K562 (cell line): ENCODE data around the gene DOK3. TPM values are rescaled to one million over a fixed set of nuclear protein-coding genes. Genes with fewer than 3 reads are reported as not detected.

Source experiments
- CREB1 ChIP-seq, 2 experiments: sonication (generic) in 1 of 2; formaldehyde crosslinking in 1 of 2; IDR thresholded peaks; 2 replicates each; pipeline versions ENCODE4 v1.6.1 to v1.8.0; 2012 to 2022; ENCODE audit warnings: inconsistent platforms in 1 of 2, mild to moderate bottlenecking in 1 of 2, missing genetic modification reagents in 1 of 2, moderate library complexity in 1 of 2
- ELF1 ChIP-seq: fragments of 200-800 bp; sonication (Bioruptor generic); IDR thresholded peaks from 2 replicates; pipeline ENCODE4 v1.6.1; 2016; ENCODE audit warnings: missing genetic modification characterization, missing compliant biosample characterization
- EZH2 ChIP-seq: IDR thresholded peaks from 2 replicates; pipeline ENCODE4 v1.6.1; 2012; ENCODE audit warnings: low read depth, mild to moderate bottlenecking, inconsistent platforms, low read length, borderline replicate concordance
- FOXM1 ChIP-seq, 2 experiments: fragments of 450-650 bp in 1 of 2; sonication (generic) in 1 of 2; formaldehyde crosslinking in 1 of 2; IDR thresholded peaks; 2 replicates each; pipeline versions ENCODE4 v1.6.1 to v1.9.0; 2017 to 2022; ENCODE audit warnings: low read depth in 2 of 2, mild to moderate bottlenecking in 2 of 2, missing genetic modification reagents in 1 of 2, moderate library complexity in 1 of 2
- MED1 ChIP-seq: sonication (generic); formaldehyde crosslinking; IDR thresholded peaks from 2 replicates; pipeline ENCODE4 v1.8.1; 2023; ENCODE audit warnings: missing genetic modification reagents, borderline replicate concordance
- NFRKB ChIP-seq: fragments of 450-650 bp; IDR thresholded peaks from 2 replicates; pipeline ENCODE4 v1.6.1; 2016; ENCODE audit warnings: low read depth
- NFXL1 ChIP-seq: fragments of 450-650 bp; formaldehyde crosslinking; IDR thresholded peaks from 2 replicates; pipeline ENCODE4 v1.4.0; 2021; ENCODE audit warnings: mild to moderate bottlenecking
- NR3C1 ChIP-seq: sonication (generic); formaldehyde crosslinking; IDR thresholded peaks from 2 replicates; pipeline ENCODE4 v1.8.1; 2022; ENCODE audit warnings: missing genetic modification reagents
- RFX1 ChIP-seq: fragments of 450-650 bp; IDR thresholded peaks from 2 replicates; pipeline ENCODE4 v1.6.1; 2016; ENCODE audit warnings: mild to moderate bottlenecking, moderate library complexity
- SREBF1 ChIP-seq: fragments of 150-350 bp; IDR thresholded peaks from 2 replicates; pipeline ENCODE4 v1.6.1; 2014; ENCODE audit warnings: antibody characterized with exemption, low read depth, low read length, borderline replicate concordance
- SRSF9 ChIP-seq: fragments of 200-400 bp; formaldehyde crosslinking; IDR thresholded peaks from 2 replicates; pipeline ENCODE4 v1.6.1; 2017; ENCODE audit warnings: low read depth, low read length, borderline replicate concordance
- THRAP3 ChIP-seq: fragments of 450-650 bp; IDR thresholded peaks from 2 replicates; pipeline ENCODE4 v1.6.1; 2016; ENCODE audit warnings: mild to moderate bottlenecking, inconsistent platforms, borderline replicate concordance
- ZBTB17 ChIP-seq: fragments of 450-650 bp; formaldehyde crosslinking; IDR thresholded peaks from 2 replicates; pipeline ENCODE4 v1.4.0; 2020; ENCODE audit warnings: mild to moderate bottlenecking
- ZFP30 ChIP-seq: fragments of 250-450 bp; sonication (Bioruptor Pico); IDR thresholded peaks from 2 replicates; pipeline ENCODE4 v1.8.0; 2022; ENCODE audit warnings: moderate library complexity, mild to moderate bottlenecking, inconsistent platforms, borderline replicate concordance
- ZFPM2 ChIP-seq: fragments of 250-450 bp; sonication (Bioruptor Pico); IDR thresholded peaks from 2 replicates; pipeline ENCODE4 v1.5.1; 2022; ENCODE audit warnings: mild to moderate bottlenecking
- ZNF668 ChIP-seq: fragments of 250-450 bp; sonication (Bioruptor Pico); IDR thresholded peaks from 2 replicates; pipeline ENCODE4 v1.8.0; 2022; ENCODE audit warnings: mild to moderate bottlenecking, inconsistent platforms
- polyA plus RNA-seq, 8 experiments: library from polyadenylated mRNA; depleted of rRNA in 4 of 8; stranded (reverse) in 5 of 8; unstranded in 3 of 8; fragments of >200 nt; fragmentation: Nextera tagmentation in 2 of 8; fragmentation: Illumina TruSeq in 1 of 8; extraction: Ambion mirVana in 2 of 8; extraction: Trizol in 1 of 8; gene quantifications; 2 replicates each; pipeline versions ENCODE4 v1.2.1 to v1.2.3, GENCODE V29; 2011 to 2014; ENCODE audit warnings: inconsistent platforms in 1 of 8, missing spikeins in 1 of 8
- total RNA-seq, 7 experiments: library from RNA; depleted of rRNA in 6 of 7; stranded (reverse); fragments of >200 nt in 6 of 7; fragmentation: Illumina TruSeq in 2 of 7; extraction: Trizol in 2 of 7; gene quantifications; 2 replicates each; pipeline versions ENCODE4 v1.2.1 to v1.2.3, GENCODE V29; 2011 to 2021; ENCODE audit warnings: low replicate concordance in 1 of 7
- TF ChIP-seq, protein P1 (sequence below): fragments of 150-350 bp; conservative IDR thresholded peaks from 2 replicates; pipeline ENCODE4 v1.6.1; 2014; ENCODE audit warnings: low read length
- TF ChIP-seq, protein P2 (sequence below): fragments of 250-450 bp; sonication (Bioruptor Pico); IDR thresholded peaks from 2 replicates; pipeline ENCODE4 v1.4.0; 2020; ENCODE audit warnings: mild to moderate bottlenecking, moderate library complexity, borderline replicate concordance
- TF ChIP-seq, protein P3 (sequence below): fragments of 250-450 bp; sonication (Bioruptor Pico); IDR thresholded peaks from 2 replicates; pipeline ENCODE4 v1.8.0; 2022; ENCODE audit warnings: inconsistent platforms
- TF ChIP-seq, protein P4 (sequence below): sonication (generic); formaldehyde crosslinking; IDR thresholded peaks from 2 replicates; pipeline ENCODE4 v1.9.0; 2022; ENCODE audit warnings: mild to moderate bottlenecking, missing genetic modification reagents

DOK3 gene
- total and polyA plus RNA-seq, 9 of the 15 experiments (the other 6 are each of a cell fraction or from before 2014, with no cell fraction given) = 1.3 to 23.0 (median 8.0) TPM

DNA sequence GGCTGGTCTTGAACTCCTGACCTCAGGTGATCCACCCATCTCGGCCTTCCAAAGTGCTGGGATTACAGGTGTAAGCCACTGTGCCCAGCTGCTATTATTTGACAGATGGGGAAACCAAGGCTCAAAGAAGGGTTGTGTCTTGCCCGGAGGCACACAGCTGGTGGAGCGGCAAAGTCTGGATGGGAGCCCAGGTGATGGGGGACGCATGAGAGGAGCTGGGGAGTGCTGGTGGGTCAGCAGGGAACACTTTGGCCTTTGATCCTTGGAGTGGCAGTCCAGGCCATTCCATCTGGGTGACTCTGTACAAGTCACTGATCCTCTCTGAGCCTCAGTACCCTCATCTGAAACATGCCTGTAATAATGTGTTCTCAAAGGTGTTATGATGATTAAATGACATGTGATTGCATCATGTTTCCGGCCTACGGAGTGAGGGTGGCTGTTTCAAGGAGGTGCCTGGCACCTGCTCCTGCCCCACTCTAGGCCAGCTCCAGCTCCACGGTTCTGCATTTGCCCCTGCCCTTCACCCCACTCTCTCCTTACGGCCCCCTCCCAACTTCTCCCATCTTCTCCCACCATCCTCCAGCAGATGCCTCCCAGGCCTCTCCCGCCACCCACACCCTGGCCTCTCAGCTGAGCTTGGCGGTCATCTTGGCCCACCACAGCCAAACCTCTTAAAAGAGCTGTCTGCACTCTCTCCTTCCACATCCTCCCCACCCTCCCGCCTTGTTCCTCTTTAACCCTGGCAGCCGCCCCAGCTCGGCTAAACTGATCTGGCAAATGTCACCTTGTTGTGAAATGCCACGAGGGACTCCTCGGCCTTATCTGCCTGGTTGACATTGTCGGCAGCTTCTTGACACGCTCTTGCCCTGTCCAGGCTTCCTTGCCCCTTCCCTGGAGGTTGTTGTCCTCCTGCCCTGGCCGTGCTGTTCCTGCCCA, 30.6 kb downstream of the DOK3 start (continued):
- TF ChIP-seq ZNF668 (no peak), ELF1 (tag) (no peak), MED1 (CRISPR knock-in tag) (no peak), SREBF1 (no peak), EZH2 (no peak), SRSF9 (no peak), NR3C1 (CRISPR knock-in tag) (no peak), CREB1 (IDR thresholded peaks at IDR 0.05) (no peak), CREB1 (CRISPR knock-in tag; IDR thresholded peaks at IDR 0.05) (no peak), ZBTB17 (CRISPR knock-in tag) (no peak), FOXM1 (IDR thresholded peaks at IDR 0.05; ENCODE audit: low read depth) (no peak), FOXM1 (CRISPR knock-in tag; IDR thresholded peaks at IDR 0.05; ENCODE audit: low read depth) (no peak), NFRKB (peak; percentile 75; the same call in 1 of the 2 replicates), RFX1 (no peak), ZFP30 (CRISPR knock-in tag) (no peak), THRAP3 (peak; percentile 61; the same call in 1 of the 2 replicates), NFXL1 (CRISPR knock-in tag) (no peak), ZFPM2 (no peak)
- TF ChIP-seq, protein P1, sequence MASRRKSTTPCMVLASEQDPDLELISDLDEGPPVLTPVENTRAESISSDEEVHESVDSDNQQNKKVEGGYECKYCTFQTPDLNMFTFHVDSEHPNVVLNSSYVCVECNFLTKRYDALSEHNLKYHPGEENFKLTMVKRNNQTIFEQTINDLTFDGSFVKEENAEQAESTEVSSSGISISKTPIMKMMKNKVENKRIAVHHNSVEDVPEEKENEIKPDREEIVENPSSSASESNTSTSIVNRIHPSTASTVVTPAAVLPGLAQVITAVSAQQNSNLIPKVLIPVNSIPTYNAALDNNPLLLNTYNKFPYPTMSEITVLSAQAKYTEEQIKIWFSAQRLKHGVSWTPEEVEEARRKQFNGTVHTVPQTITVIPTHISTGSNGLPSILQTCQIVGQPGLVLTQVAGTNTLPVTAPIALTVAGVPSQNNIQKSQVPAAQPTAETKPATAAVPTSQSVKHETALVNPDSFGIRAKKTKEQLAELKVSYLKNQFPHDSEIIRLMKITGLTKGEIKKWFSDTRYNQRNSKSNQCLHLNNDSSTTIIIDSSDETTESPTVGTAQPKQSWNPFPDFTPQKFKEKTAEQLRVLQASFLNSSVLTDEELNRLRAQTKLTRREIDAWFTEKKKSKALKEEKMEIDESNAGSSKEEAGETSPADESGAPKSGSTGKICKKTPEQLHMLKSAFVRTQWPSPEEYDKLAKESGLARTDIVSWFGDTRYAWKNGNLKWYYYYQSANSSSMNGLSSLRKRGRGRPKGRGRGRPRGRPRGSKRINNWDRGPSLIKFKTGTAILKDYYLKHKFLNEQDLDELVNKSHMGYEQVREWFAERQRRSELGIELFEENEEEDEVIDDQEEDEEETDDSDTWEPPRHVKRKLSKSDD = no peak
- TF ChIP-seq, protein P2, sequence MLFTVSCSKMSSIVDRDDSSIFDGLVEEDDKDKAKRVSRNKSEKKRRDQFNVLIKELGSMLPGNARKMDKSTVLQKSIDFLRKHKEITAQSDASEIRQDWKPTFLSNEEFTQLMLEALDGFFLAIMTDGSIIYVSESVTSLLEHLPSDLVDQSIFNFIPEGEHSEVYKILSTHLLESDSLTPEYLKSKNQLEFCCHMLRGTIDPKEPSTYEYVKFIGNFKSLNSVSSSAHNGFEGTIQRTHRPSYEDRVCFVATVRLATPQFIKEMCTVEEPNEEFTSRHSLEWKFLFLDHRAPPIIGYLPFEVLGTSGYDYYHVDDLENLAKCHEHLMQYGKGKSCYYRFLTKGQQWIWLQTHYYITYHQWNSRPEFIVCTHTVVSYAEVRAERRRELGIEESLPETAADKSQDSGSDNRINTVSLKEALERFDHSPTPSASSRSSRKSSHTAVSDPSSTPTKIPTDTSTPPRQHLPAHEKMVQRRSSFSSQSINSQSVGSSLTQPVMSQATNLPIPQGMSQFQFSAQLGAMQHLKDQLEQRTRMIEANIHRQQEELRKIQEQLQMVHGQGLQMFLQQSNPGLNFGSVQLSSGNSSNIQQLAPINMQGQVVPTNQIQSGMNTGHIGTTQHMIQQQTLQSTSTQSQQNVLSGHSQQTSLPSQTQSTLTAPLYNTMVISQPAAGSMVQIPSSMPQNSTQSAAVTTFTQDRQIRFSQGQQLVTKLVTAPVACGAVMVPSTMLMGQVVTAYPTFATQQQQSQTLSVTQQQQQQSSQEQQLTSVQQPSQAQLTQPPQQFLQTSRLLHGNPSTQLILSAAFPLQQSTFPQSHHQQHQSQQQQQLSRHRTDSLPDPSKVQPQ (CRISPR knock-in tag) = no peak
- TF ChIP-seq, protein P3, sequence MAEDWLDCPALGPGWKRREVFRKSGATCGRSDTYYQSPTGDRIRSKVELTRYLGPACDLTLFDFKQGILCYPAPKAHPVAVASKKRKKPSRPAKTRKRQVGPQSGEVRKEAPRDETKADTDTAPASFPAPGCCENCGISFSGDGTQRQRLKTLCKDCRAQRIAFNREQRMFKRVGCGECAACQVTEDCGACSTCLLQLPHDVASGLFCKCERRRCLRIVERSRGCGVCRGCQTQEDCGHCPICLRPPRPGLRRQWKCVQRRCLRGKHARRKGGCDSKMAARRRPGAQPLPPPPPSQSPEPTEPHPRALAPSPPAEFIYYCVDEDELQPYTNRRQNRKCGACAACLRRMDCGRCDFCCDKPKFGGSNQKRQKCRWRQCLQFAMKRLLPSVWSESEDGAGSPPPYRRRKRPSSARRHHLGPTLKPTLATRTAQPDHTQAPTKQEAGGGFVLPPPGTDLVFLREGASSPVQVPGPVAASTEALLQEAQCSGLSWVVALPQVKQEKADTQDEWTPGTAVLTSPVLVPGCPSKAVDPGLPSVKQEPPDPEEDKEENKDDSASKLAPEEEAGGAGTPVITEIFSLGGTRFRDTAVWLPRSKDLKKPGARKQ = no peak
- TF ChIP-seq, protein P4, sequence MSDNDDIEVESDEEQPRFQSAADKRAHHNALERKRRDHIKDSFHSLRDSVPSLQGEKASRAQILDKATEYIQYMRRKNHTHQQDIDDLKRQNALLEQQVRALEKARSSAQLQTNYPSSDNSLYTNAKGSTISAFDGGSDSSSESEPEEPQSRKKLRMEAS (CRISPR knock-in tag) = peak; percentile 66
